ENCODE measurements around the gene KRT86.
"Not testable (repeated sequence)": the region's sequence is repeated elsewhere in the genome, so short reads cannot be mapped to it uniquely, and the experiment has no call there.

KRT86 gene

DNA sequence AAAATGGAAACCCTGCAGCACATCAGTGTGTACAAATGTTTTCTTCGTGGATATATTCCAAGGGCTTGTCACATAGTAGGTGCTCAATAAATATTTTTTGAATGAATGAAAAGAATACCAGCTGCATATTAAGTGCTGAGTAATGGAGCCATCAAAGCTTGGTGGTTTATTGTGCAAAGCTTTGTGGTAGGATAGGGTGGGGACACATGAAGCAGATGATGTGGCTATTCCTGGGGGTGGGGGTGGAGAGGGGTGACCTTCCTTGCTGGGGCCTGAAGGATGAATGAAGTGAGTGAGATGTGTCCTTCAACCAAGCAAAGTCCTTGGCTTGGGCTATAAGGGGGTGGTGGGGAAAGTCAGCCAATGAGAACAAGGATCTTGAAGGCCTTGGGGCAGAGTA lies 21.2 kb downstream of the KRT86 start:
- DNase-seq = no peak

DNA sequence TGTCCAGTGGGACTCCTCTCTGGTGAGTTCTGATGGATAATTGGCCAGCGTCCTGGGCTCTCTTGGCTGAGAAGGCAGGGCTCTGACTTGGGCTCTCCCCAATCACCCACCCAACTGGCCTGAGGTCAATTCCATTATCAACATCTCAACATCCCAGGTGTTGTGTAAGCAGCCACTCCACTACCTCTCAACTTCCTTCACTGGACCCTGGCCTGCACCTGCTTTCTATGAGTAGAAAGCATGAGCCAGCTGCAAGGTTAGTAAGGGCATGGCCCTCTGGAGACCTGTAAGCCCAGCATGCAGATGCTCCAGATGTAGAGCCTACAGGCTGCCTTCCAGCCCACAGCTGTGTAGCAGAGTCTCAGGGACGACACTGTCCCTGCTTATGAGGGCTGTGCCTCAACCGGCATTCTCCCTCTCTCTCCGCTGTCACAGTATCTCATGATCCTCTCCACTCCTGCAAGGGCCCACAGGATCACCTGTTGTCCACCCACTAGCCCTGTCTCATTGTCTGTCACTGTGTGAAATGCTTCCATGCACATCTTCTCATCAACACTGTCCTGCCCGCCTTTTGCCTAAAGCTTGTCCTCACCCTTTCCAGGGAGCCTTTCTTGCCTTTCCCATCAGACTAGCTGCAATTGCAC lies 22.2 kb downstream of the KRT86 start:
- no peak for DNase-seq

- DNase-seq = no peak
These were observed 24.3 kb downstream of the KRT86 start for GRCh38 chr12:52298677-52299190.

GRCh38 chr12:52300796-52301691 lies 26.6 kb downstream of the KRT86 start:
- peak; percentile 27 for DNase-seq

DNA sequence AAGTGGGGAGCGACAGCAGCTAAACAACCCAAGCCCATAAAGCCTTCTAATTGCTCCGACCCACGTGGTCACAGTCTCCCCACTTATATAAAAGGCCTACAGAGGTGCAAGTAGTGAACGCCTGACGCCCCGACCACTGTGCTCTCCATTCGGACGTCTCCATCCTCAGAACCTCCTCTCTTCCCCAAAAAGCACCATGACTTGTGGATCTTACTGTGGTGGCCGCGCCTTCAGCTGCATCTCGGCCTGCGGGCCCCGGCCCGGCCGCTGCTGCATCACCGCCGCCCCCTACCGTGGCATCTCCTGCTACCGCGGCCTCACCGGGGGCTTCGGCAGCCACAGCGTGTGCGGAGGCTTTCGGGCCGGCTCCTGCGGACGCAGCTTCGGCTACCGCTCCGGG lies 27.3 kb downstream of the KRT86 start:
- not testable (repeated sequence) for DNase-seq

- not testable (repeated sequence) for DNase-seq
These were observed 27.9 kb downstream of the KRT86 start for GRCh38 chr12:52302242-52302914.

- peak; percentile 21 for DNase-seq
These were observed 30.5 kb downstream of the KRT86 start for GRCh38 chr12:52304941-52305411.

- no peak for DNase-seq
These were observed 31.7 kb downstream of the KRT86 start for GRCh38 chr12:52305921-52306705.

DNA sequence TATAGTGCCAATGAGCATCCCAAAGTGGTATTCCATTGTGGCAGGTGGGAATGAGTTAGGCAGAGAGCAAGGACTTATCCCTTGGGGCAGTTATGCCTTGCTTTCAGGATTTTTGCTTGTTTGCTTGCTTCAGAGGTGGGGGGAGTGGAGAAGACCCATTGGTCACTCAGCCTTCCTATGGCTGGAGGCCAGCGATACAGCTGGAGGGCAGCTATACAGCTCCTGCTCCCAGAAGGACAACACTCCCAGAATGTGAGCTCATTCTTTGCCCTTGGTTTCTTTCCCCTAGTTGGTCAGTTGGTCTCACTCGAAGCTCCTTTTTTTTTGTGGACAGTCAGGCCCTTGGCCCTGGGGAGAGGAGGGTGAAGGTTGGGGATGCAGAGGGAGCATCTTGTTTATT lies 32.3 kb downstream of the KRT86 start:
- no peak for DNase-seq

- DNase-seq = peak; percentile 53
These were observed 33.7 kb downstream of the KRT86 start for GRCh38 chr12:52307836-52308805.

GRCh38 chr12:52308806-52309425 lies 34.5 kb downstream of the KRT86 start:
- no peak for DNase-seq

- peak; percentile 45 for DNase-seq
These were observed 36.3 kb downstream of the KRT86 start for GRCh38 chr12:52310622-52311284.

- peak; percentile 18 for DNase-seq
These were observed 36.8 kb downstream of the KRT86 start for GRCh38 chr12:52311285-52311648.

DNA sequence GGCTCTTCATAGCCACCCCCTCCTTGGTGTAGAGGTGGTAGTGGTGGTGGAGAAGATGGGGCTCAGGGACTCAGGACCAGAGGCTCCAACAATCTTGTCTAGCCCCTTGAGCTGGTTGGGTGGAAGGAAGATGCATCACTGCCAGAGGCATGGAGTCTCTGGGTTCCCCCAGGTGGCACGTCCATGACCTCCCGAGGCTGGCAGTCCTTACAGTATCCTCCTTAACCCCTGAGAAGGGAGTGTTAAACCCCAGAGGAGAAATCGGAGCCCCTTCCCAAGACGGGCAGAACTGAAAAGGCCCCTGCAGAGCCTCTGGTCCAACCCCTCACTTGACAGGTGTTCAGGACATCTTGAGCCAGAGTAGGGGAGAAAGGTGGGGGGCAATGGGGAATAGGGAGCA lies 37.6 kb downstream of the KRT86 start:
- DNase-seq = no peak

DNA sequence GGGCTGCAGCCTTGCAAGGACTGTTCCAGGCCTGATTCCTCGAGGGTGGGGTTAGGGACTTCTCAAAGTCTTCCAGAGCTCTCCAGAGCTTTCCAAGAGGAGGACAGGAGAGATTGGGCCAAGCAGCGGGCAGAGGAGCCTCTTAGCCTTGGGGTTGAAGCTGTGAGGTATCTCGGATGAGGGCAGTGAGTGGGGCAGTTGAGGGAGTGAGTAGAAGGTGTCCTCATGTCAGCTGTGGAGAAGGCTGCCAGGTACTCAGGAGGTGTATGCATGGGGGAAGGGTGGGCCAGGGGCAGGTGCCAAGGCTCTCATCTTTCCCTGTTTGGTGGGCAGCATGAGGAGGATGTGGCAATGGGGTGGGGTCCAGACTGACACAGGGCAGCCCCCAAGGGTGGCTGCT lies 39.0 kb downstream of the KRT86 start:
- no peak for DNase-seq

GRCh38 chr12:52313926-52314325 lies 39.5 kb downstream of the KRT86 start:
- no peak for DNase-seq

DNA sequence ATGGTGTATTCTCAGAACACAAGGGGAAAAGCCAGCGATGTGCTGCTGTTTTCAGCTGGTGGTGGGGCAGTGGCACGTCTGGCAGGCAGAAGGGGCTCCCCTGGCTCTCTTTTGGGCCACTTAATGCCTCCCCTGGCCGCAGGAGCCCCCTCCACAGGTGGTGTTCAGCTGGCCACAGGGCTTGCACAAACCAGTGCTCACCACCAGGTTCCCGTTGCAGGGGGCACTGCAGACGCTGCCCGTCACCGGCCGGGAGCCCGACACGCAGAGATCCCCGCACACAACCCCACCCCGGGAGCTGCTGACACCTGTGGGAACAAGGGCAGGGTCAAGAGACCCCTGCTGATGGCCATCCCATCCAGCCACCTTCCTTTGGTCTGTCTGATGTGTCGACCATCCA lies 40.1 kb downstream of the KRT86 start:
- no peak for DNase-seq

GRCh38 chr12:52315721-52316120 lies 41.3 kb downstream of the KRT86 start:
- not testable (repeated sequence) for DNase-seq

DNA sequence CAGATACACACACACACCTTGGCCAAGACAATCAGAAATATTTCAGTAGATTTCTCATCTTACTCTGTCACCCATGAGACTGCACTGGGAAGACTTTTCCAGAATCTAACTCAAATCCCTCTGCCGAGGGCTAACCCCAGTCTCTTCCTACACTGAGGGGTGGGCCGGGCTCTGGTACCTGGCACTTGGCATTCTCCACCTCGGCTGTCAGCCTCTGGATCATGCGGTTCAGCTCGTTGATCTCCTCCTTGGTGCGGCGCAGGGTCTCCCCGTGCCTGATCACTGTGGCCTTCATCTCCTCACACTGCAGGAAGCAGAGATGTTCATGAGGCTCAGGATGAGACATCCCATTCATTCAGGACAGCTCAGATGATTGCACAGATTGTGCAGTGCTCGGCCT lies 41.8 kb downstream of the KRT86 start:
- no peak for DNase-seq

- DNase-seq = no peak
These were observed 42.3 kb downstream of the KRT86 start for GRCh38 chr12:52316701-52317100.

Measured in EL (cell line).